HG03558 (cell line): ENCODE data around the gene KRTAP9-9.
"Not testable (repeated sequence)": the region's sequence is repeated elsewhere in the genome, so short reads cannot be mapped to it uniquely, and the experiment has no call there.

Experiments used
- ATAC-seq: cut with Tn5 transposase; IDR thresholded peaks from one replicate; pipeline ENCODE4 v1.9.1; 2021; ENCODE audit warnings: moderate number of reproducible peaks; ENCODE audit not compliant: unreplicated experiment; ENCODE audit errors: extremely low read depth

Gene KRTAP9-9

GRCh38 chr17:41263212-41263611, 8.0 kb downstream of the KRTAP9-9 start:
- ATAC-seq, result no peak

GRCh38 chr17:41264599-41264998, 9.4 kb downstream of the KRTAP9-9 start:
- no peak for ATAC-seq

- no peak for ATAC-seq
Observed at GRCh38 chr17:41265078-41265477, 9.9 kb downstream of the KRTAP9-9 start, which contains the start of gene KRTAP9-6. KRTAP9-6 (plus strand) TSS chr17:41265378; CDS start chr17:41265378, 0 bp downstream.

GRCh38 chr17:41267711-41268110, 12.5 kb downstream of the KRTAP9-9 start:
- ATAC-seq, result no peak

GRCh38 chr17:41271323-41271722, 16.1 kb downstream of the KRTAP9-9 start:
- not testable (repeated sequence) for ATAC-seq

- no peak for ATAC-seq
Observed at GRCh38 chr17:41271858-41272257, 16.7 kb downstream of the KRTAP9-9 start.

GRCh38 chr17:41275648-41276190, 20.5 kb downstream of the KRTAP9-9 start, which contains the start of gene KRTAP9-7:
KRTAP9-7 (plus strand) TSS chr17:41275698; CDS start chr17:41275698, 0 bp downstream.
- not testable (repeated sequence) for ATAC-seq

GRCh38 chr17:41278176-41278955, 23.2 kb downstream of the KRTAP9-9 start:
- ATAC-seq, result no peak

GRCh38 chr17:41284043-41284442, 28.9 kb downstream of the KRTAP9-9 start:
- no peak for ATAC-seq

GRCh38 chr17:41284546-41284945, 29.4 kb downstream of the KRTAP9-9 start:
- ATAC-seq, result no peak

- ATAC-seq, result no peak
Observed at GRCh38 chr17:41287050-41287449, 31.9 kb downstream of the KRTAP9-9 start.

GRCh38 chr17:41294016-41294415, 38.8 kb downstream of the KRTAP9-9 start:
- no peak for ATAC-seq

- ATAC-seq, result no peak
Observed at GRCh38 chr17:41296846-41297245, 41.7 kb downstream of the KRTAP9-9 start.

- no peak for ATAC-seq
Observed at GRCh38 chr17:41298458-41299135, 43.4 kb downstream of the KRTAP9-9 start.

GRCh38 chr17:41301204-41301790, 46.1 kb downstream of the KRTAP9-9 start:
- ATAC-seq, result no peak

- no peak for ATAC-seq
Observed at GRCh38 chr17:41301916-41302901, 47.0 kb downstream of the KRTAP9-9 start, which contains the start of gene KRTAP29-1. KRTAP29-1 (minus strand) TSS chr17:41302851; CDS start chr17:41302851, 0 bp downstream.

- no peak for ATAC-seq
Observed at GRCh38 chr17:41302981-41303380, 47.8 kb downstream of the KRTAP9-9 start.

- no peak for ATAC-seq
Observed at GRCh38 chr17:41304091-41304490, 48.9 kb downstream of the KRTAP9-9 start.
